Suprapubic skin (tissue), 4 donors: ENCODE data around the gene PSTPIP2.

Experiments used
- EP300 ChIP-seq: sonication (generic); formaldehyde crosslinking; IDR thresholded peaks from one replicate; pipeline ENCODE4 v1.6.1; 2017; ENCODE audit warnings: antibody characterized with exemption
- POLR2A ChIP-seq, 2 donors: fragments of 450-650 bp; IDR thresholded peaks; one replicate each; pipeline ENCODE4 v1.6.1; 2017; ENCODE audit warnings: antibody characterized with exemption in 2 of 2, mild to moderate bottlenecking in 2 of 2, moderate library complexity in 2 of 2
- POLR2AphosphoS5 ChIP-seq, 3 donors: sonication (generic); formaldehyde crosslinking; IDR thresholded peaks; one replicate each; pipeline ENCODE4 v1.6.1; 2017; ENCODE audit warnings: antibody characterized with exemption in 3 of 3
- TF ChIP-seq, protein P1 (sequence below), 2 donors: fragments of 200-600 bp in 1 of 2; fragments of 450-650 bp in 1 of 2; sonication (generic) in 1 of 2; IDR thresholded peaks; one replicate each; pipeline ENCODE4 v1.5.1; 2016 to 2019; ENCODE audit warnings: antibody characterized with exemption in 2 of 2, mild to moderate bottlenecking in 1 of 2, moderate library complexity in 1 of 2

DNA sequence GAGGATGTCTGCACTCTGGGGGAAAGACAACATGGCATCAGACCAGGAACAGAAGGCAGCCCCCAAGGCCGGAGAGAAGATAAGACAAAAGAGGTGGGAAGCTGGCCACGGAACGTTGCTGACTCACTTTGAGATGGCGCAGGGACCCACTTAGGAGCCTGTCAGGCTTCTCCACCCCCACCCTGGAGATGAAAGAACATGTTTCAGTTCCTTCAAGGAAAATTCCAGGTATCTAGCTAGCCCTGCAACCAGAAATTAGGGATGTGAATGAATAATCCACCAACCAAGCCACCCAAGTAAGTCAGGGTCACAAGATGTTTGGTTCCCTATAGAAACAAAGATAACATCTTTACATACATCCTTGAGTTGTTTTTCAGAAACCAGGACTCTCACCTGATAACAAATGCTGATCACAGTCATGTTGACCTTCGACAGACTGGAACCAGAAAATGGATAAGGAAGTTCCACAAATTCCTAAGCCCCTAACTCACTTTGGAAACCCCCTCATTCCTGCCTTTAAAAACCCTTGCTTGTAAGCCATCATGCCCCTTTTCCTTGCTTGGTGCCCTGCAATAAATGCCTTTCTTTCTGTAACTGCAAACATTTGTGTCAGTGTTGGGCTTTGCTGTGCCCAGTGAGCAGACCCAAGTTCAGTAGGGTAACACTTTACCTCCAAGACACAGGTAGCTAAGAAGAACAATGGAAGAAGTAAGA lies 31.9 kb downstream of the PSTPIP2 start:
- TF ChIP-seq, protein P1, sequence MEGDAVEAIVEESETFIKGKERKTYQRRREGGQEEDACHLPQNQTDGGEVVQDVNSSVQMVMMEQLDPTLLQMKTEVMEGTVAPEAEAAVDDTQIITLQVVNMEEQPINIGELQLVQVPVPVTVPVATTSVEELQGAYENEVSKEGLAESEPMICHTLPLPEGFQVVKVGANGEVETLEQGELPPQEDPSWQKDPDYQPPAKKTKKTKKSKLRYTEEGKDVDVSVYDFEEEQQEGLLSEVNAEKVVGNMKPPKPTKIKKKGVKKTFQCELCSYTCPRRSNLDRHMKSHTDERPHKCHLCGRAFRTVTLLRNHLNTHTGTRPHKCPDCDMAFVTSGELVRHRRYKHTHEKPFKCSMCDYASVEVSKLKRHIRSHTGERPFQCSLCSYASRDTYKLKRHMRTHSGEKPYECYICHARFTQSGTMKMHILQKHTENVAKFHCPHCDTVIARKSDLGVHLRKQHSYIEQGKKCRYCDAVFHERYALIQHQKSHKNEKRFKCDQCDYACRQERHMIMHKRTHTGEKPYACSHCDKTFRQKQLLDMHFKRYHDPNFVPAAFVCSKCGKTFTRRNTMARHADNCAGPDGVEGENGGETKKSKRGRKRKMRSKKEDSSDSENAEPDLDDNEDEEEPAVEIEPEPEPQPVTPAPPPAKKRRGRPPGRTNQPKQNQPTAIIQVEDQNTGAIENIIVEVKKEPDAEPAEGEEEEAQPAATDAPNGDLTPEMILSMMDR (IDR thresholded peaks at IDR 0.05) = no peak
- TF ChIP-seq POLR2AphosphoS5 (IDR thresholded peaks at IDR 0.05) = no peak
- TF ChIP-seq EP300 = no peak
- TF ChIP-seq POLR2A (IDR thresholded peaks at IDR 0.05) = no peak
